Astrocyte (in vitro differentiated cells and primary cell): ENCODE data around the gene CYB5A.

Experiments used
- CTCF ChIP-seq: IDR thresholded peaks from 2 replicates; pipeline ENCODE4 v1.5.1; 2011; ENCODE audit warnings: low read depth, mild to moderate bottlenecking, inconsistent platforms, low read length, moderate library complexity; ENCODE audit not compliant: insufficient read depth
- EZH2 ChIP-seq: IDR thresholded peaks from 2 replicates; pipeline ENCODE4 v1.6.1; 2012; ENCODE audit warnings: mild to moderate bottlenecking, low read length, inconsistent platforms; ENCODE audit not compliant: insufficient read depth

- TF ChIP-seq CTCF (no peak), EZH2 (no peak)
These were observed 49.8 kb downstream of the CYB5A start for GRCh38 chr18:74241970-74242369.
